ENCODE results near the gene TUBA4B. TPM values are rescaled to one million over a fixed set of nuclear protein-coding genes. Genes with fewer than 3 reads are reported as not detected.

TUBA4B gene
- total RNA-seq, 1 donor from 2014 or later = not detected

DNA sequence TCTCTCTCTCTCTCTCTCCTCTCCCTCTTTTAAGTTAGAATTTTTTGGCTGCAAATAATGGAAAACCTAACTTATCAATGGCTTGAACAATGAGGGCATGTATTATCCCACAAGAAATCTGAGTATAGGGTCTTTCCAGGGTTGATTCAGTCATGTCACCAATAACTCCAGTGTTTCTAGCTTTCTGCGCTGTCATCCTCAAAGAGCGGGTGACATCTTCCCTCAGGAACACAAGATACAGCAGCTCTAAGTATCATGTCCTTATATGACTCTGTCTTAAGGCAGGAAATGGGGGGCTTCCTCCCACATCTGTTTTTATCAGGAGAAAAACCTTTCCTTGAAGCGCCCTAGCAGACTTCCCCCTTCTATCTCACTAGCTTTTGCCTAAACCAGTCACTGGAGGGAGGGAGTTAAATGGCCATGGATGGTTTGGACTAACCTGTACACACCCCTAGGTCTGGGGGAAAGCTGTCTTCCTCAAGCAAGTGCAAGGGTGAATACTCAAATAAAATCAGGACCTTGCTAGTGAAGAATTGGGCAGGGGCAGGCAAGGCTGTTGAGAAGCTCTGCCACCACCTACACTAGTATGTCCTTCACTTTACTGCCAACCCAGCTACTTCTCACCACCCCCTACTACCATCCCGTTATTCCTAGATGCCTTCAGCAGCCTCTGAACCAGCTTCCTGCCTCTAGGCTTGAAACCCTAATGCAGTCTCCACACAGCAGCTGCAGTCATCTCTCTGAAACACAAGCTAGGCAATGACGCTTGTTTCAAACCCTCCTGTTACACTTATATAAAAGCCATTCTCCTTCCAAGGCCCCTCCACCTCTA, 8.2 kb downstream of the TUBA4B start:
- Mint-ChIP-seq H3K27ac (no peak overlapping the region), H3K9me3 (ENCODE audit: low read depth) (no peaks in the 10 kb centered on the region), H3K4me3 (ENCODE audit: low read depth) (no peak overlapping the region), H3K4me1 (ENCODE audit: low read depth) (no peaks in the 10 kb centered on the region), H3K27me3 (peaks cover 41% of the 10 kb centered on the region), H3K36me3 (ENCODE audit: insufficient read depth) (no peaks in the 10 kb centered on the region)
- DNase-seq (ENCODE audit: low spot score, unreplicated experiment) = no peak
- TF ChIP-seq, protein P1, sequence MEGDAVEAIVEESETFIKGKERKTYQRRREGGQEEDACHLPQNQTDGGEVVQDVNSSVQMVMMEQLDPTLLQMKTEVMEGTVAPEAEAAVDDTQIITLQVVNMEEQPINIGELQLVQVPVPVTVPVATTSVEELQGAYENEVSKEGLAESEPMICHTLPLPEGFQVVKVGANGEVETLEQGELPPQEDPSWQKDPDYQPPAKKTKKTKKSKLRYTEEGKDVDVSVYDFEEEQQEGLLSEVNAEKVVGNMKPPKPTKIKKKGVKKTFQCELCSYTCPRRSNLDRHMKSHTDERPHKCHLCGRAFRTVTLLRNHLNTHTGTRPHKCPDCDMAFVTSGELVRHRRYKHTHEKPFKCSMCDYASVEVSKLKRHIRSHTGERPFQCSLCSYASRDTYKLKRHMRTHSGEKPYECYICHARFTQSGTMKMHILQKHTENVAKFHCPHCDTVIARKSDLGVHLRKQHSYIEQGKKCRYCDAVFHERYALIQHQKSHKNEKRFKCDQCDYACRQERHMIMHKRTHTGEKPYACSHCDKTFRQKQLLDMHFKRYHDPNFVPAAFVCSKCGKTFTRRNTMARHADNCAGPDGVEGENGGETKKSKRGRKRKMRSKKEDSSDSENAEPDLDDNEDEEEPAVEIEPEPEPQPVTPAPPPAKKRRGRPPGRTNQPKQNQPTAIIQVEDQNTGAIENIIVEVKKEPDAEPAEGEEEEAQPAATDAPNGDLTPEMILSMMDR (IDR thresholded peaks at IDR 0.05; ENCODE audit: unreplicated experiment) = no peak

- DNase-seq (ENCODE audit: low spot score, unreplicated experiment) = no peak
- no peaks in the 10 kb centered on the region for H3K9me3 Mint-ChIP-seq (ENCODE audit: low read depth)
- H3K4me3 Mint-ChIP-seq (ENCODE audit: low read depth) = no peak overlapping the region
- no peaks in the 10 kb centered on the region for H3K4me1 Mint-ChIP-seq (ENCODE audit: low read depth)
- TF ChIP-seq, protein P1 (IDR thresholded peaks at IDR 0.05; ENCODE audit: unreplicated experiment) = no peak
- no peak overlapping the region for H3K27ac Mint-ChIP-seq
- no peaks in the 10 kb centered on the region for H3K36me3 Mint-ChIP-seq (ENCODE audit: insufficient read depth)
- H3K27me3 Mint-ChIP-seq = peaks cover 22% of the 10 kb centered on the region
These were observed 13.2 kb downstream of the TUBA4B start for GRCh38 chr2:219266232-219266631.

DNA sequence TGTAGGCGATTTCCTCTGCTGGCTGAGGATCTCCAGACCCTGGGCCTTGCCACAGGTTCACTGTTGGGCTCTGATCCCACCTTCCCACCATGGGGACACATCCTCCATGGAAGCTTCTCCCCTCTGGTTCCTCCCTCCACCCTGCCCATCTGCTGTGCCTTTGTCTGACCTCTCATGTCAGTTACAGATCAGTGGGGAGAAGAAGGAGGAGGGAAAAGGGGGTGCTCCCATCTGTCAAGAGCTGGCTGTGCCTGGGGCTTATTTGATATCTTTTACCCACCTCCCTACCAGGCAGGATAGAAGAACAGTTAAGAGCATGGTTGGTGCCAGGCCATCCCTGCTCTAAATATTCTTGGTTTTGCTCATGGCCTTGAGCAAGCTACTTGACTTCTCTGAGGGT, 13.8 kb downstream of the TUBA4B start:
- no peak overlapping the region for H3K4me3 Mint-ChIP-seq (ENCODE audit: low read depth)
- H3K9me3 Mint-ChIP-seq (ENCODE audit: low read depth) = no peaks in the 10 kb centered on the region
- H3K36me3 Mint-ChIP-seq (ENCODE audit: insufficient read depth) = no peaks in the 10 kb centered on the region
- no peak for DNase-seq (ENCODE audit: low spot score, unreplicated experiment)
- no peak overlapping the region for H3K27ac Mint-ChIP-seq
- TF ChIP-seq, protein P1 (IDR thresholded peaks at IDR 0.05; ENCODE audit: unreplicated experiment) = no peak
- peaks cover 21% of the 10 kb centered on the region for H3K27me3 Mint-ChIP-seq
- no peaks in the 10 kb centered on the region for H3K4me1 Mint-ChIP-seq (ENCODE audit: low read depth)

GRCh38 chr2:219268294-219268693, 15.3 kb downstream of the TUBA4B start:
- peaks cover 23% of the 10 kb centered on the region for H3K27me3 Mint-ChIP-seq
- no peaks in the 10 kb centered on the region for H3K9me3 Mint-ChIP-seq (ENCODE audit: low read depth)
- H3K27ac Mint-ChIP-seq = no peak overlapping the region

GRCh38 chr2:219269362-219270054, 16.5 kb downstream of the TUBA4B start:
- Mint-ChIP-seq H3K27me3 (peaks cover 24% of the 10 kb centered on the region), H3K36me3 (ENCODE audit: insufficient read depth) (no peaks in the 10 kb centered on the region), H3K9me3 (ENCODE audit: low read depth) (no peaks in the 10 kb centered on the region), H3K4me1 (ENCODE audit: low read depth) (no peaks in the 10 kb centered on the region), H3K27ac (no peak overlapping the region), H3K4me3 (ENCODE audit: low read depth) (no peak overlapping the region)
- DNase-seq (ENCODE audit: low spot score, unreplicated experiment) = no peak
- TF ChIP-seq, protein P1 (IDR thresholded peaks at IDR 0.05; ENCODE audit: unreplicated experiment) = no peak

More at GRCh38 chr2:219268294-219268693, 15.3 kb downstream of the TUBA4B start:
- H3K36me3 Mint-ChIP-seq (ENCODE audit: insufficient read depth) = no peaks in the 10 kb centered on the region
- DNase-seq (ENCODE audit: low spot score, unreplicated experiment) = no peak
- no peaks in the 10 kb centered on the region for H3K4me1 Mint-ChIP-seq (ENCODE audit: low read depth)
- H3K4me3 Mint-ChIP-seq (ENCODE audit: low read depth) = no peak overlapping the region
- TF ChIP-seq, protein P1 (IDR thresholded peaks at IDR 0.05; ENCODE audit: unreplicated experiment) = no peak

All from progenitor cell of endocrine pancreas (in vitro differentiated cells).